Transverse colon (tissue), 4 donors: ENCODE measurements around the gene SULT1C3.

ENCODE experiments used
- POLR2A ChIP-seq: fragments of 450-650 bp; IDR thresholded peaks from one replicate; pipeline ENCODE4 v1.6.1; 2016; ENCODE audit warnings: antibody characterized with exemption, mild to moderate bottlenecking, moderate library complexity
- POLR2AphosphoS5 ChIP-seq, 3 donors: sonication (generic); formaldehyde crosslinking; IDR thresholded peaks; one replicate each; pipeline ENCODE4 v1.6.1; 2016; ENCODE audit warnings: antibody characterized with exemption in 3 of 3
- TF ChIP-seq, protein P1 (sequence below), 5 experiments: fragments of 200-600 bp in 3 of 5; fragments of 450-650 bp in 2 of 5; sonication (generic) in 3 of 5; IDR thresholded peaks; 1 replicate in 2 of 5; 2 replicates in 3 of 5; pipeline ENCODE4 v1.5.1; 2016 to 2017; ENCODE audit warnings: antibody characterized with exemption in 5 of 5, inconsistent platforms in 3 of 5, mild to moderate bottlenecking in 2 of 5, moderate library complexity in 1 of 5

DNA sequence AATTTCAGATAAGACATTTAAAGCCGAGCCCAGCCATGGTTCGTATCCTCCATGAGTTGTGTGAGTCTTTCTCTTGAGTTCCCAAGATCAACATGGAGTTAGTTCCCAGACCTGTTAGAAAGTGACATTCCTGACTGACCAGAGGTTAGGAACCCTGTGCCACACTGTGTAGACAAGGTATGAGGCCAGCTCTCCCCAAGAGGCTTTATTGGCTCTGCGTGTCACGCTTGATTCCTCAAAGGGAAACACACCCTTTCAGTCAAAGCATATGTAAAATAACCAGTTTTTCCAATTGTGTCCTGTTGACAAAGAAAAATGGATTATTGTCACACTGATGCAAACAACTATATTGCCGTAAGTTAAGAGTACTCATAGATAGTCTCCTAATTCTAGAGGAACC is 1.2 kb downstream of the SULT1C3 start:
- TF ChIP-seq, protein P1, sequence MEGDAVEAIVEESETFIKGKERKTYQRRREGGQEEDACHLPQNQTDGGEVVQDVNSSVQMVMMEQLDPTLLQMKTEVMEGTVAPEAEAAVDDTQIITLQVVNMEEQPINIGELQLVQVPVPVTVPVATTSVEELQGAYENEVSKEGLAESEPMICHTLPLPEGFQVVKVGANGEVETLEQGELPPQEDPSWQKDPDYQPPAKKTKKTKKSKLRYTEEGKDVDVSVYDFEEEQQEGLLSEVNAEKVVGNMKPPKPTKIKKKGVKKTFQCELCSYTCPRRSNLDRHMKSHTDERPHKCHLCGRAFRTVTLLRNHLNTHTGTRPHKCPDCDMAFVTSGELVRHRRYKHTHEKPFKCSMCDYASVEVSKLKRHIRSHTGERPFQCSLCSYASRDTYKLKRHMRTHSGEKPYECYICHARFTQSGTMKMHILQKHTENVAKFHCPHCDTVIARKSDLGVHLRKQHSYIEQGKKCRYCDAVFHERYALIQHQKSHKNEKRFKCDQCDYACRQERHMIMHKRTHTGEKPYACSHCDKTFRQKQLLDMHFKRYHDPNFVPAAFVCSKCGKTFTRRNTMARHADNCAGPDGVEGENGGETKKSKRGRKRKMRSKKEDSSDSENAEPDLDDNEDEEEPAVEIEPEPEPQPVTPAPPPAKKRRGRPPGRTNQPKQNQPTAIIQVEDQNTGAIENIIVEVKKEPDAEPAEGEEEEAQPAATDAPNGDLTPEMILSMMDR (IDR thresholded peaks at IDR 0.05) = no peak
- no peak for TF ChIP-seq POLR2A
- no peak for TF ChIP-seq POLR2AphosphoS5 (IDR thresholded peaks at IDR 0.05)
